Hepatocyte (in vitro differentiated cells): ENCODE measurements around the gene DNAH11. TPM values are rescaled to one million over a fixed set of nuclear protein-coding genes. Genes with fewer than 3 reads are reported as not detected.

Experiments
- DNase-seq: peaks from one replicate; pipeline ENCODE4 v3.0.0-alpha.2; 2016; ENCODE audit warnings: low spot score
- H2AFZ ChIP-seq: fragments of 200-600 bp; sonication (generic); 2 replicates; pipeline ENCODE4 v1.6.0; 2016; ENCODE audit warnings: antibody characterized with exemption, mild to moderate bottlenecking
- H3K27ac ChIP-seq: fragments of 200-600 bp; sonication (generic); 2 replicates; pipeline ENCODE4 v1.5.1; 2016; ENCODE audit warnings: mild to moderate bottlenecking
- H3K27me3 ChIP-seq: fragments of 200-600 bp; sonication (generic); 2 replicates; pipeline ENCODE4 v1.6.1; 2016
- H3K36me3 ChIP-seq: fragments of 200-600 bp; sonication (generic); replicated peaks from 2 replicates; pipeline ENCODE4 v1.5.1; 2016; ENCODE audit warnings: low read depth; ENCODE audit not compliant: insufficient read depth
- H3K4me1 ChIP-seq: fragments of 200-600 bp; sonication (generic); 2 replicates; pipeline ENCODE4 v1.5.1; 2016; ENCODE audit warnings: mild to moderate bottlenecking, moderate library complexity; ENCODE audit not compliant: insufficient read depth
- H3K4me2 ChIP-seq: fragments of 200-600 bp; sonication (generic); 2 replicates; pipeline ENCODE4 v1.6.0; 2016
- H3K4me3 ChIP-seq: fragments of 200-600 bp; sonication (generic); 2 replicates; pipeline ENCODE4 v1.5.1; 2016; ENCODE audit warnings: mild to moderate bottlenecking
- H3K79me2 ChIP-seq: fragments of 200-600 bp; sonication (generic); 2 replicates; pipeline ENCODE4 v1.6.0; 2017; ENCODE audit warnings: mild to moderate bottlenecking
- H3K9me2 ChIP-seq: fragments of 200-600 bp; sonication (generic); replicated peaks from 2 replicates; pipeline ENCODE4 v1.6.0; 2017; ENCODE audit warnings: mild to moderate bottlenecking; ENCODE audit not compliant: insufficient read depth
- H3K9me3 ChIP-seq: fragments of 200-600 bp; sonication (generic); 2 replicates; pipeline ENCODE4 v1.5.1; 2016; ENCODE audit warnings: low read depth, mild to moderate bottlenecking
- H4K20me1 ChIP-seq: fragments of 200-600 bp; sonication (generic); 2 replicates; pipeline ENCODE4 v1.6.0; 2016; ENCODE audit warnings: mild to moderate bottlenecking; ENCODE audit not compliant: insufficient read depth, poor library complexity, severe bottlenecking
- CTCF ChIP-seq: fragments of 200-600 bp; sonication (generic); IDR thresholded peaks from 2 replicates; pipeline ENCODE4 v1.5.1; 2016; ENCODE audit warnings: antibody characterized with exemption, mild to moderate bottlenecking; ENCODE audit not compliant: poor library complexity
- EZH2 ChIP-seq: fragments of 200-600 bp; sonication (generic); IDR thresholded peaks from 2 replicates; pipeline ENCODE4 v1.6.1; 2016; ENCODE audit warnings: antibody characterized with exemption, mild to moderate bottlenecking, borderline replicate concordance
- EZH2phosphoT487 ChIP-seq: fragments of 200-600 bp; sonication (generic); IDR thresholded peaks from one replicate; pipeline ENCODE4 v1.6.1; 2018; ENCODE audit warnings: antibody characterized with exemption, mild to moderate bottlenecking, low read depth, moderate library complexity; ENCODE audit not compliant: unreplicated experiment, severe bottlenecking
- WGBS: methylation state at CpG from one replicate; pipeline ENCODE4 v1.1.6; 2016; ENCODE audit warnings: low lambda C conversion rate; ENCODE audit errors: missing lambda C conversion rate; 5-methylcytosine and 5-hydroxymethylcytosine counted together
- polyA plus RNA-seq: library from polyadenylated mRNA; unstranded; fragments of >200 nt; fragmentation: Nextera tagmentation; extraction: Ambion mirVana; gene quantifications from 2 replicates; pipeline ENCODE4 v1.2.1, GENCODE V29; 2016
- total RNA-seq: library from RNA; depleted of rRNA; stranded (reverse); fragments of >200 nt; gene quantifications from 2 replicates; pipeline ENCODE4 v1.2.3, GENCODE V29; 2014

Gene DNAH11
- total and polyA plus RNA-seq, 2 experiments from 2014 or later: 0.43 to 1.3 TPM

GRCh38 chr7:21651697-21652096, 108.9 kb downstream of the DNAH11 start:
- Histone ChIP-seq H3K36me3 (no peaks in the 10 kb centered on the region), H3K4me3 (no peak overlapping the region), H3K9me2 (no peaks in the 10 kb centered on the region), H4K20me1 (no peaks in the 10 kb centered on the region), H3K4me2 (no peak overlapping the region), H3K79me2 (no peaks in the 10 kb centered on the region), H2AFZ (no peak overlapping the region), H3K9me3 (no peaks in the 10 kb centered on the region), H3K4me1 (no peaks in the 10 kb centered on the region), H3K27ac (no peak overlapping the region), H3K27me3 (no peaks in the 10 kb centered on the region)
- DNase-seq: no peak
- TF ChIP-seq EZH2: no peak
- no peak for TF ChIP-seq EZH2phosphoT487
- TF ChIP-seq CTCF: no peak
- 73% methylated on average over 1 of the region's 1 CpG for WGBS

- Histone ChIP-seq H3K9me2 (no peaks in the 10 kb centered on the region), H3K79me2 (no peaks in the 10 kb centered on the region), H3K36me3 (no peaks in the 10 kb centered on the region), H3K9me3 (no peaks in the 10 kb centered on the region), H3K4me1 (no peaks in the 10 kb centered on the region), H3K27me3 (no peaks in the 10 kb centered on the region), H4K20me1 (no peaks in the 10 kb centered on the region), H2AFZ (no peak overlapping the region), H3K4me3 (no peak overlapping the region), H3K27ac (no peak overlapping the region), H3K4me2 (no peak overlapping the region)
- DNase-seq: no peak
- no peak for TF ChIP-seq EZH2
- no peak for TF ChIP-seq CTCF
- TF ChIP-seq EZH2phosphoT487: no peak
- 97% methylated on average over 4 of the region's 4 CpGs for WGBS
These were observed 110.8 kb downstream of the DNAH11 start for GRCh38 chr7:21653623-21654022.

- Histone ChIP-seq H3K9me3 (no peaks in the 10 kb centered on the region), H3K9me2 (no peaks in the 10 kb centered on the region), H3K4me2 (no peak overlapping the region), H3K4me1 (no peaks in the 10 kb centered on the region), H3K36me3 (no peaks in the 10 kb centered on the region), H3K27ac (no peak overlapping the region), H3K27me3 (no peaks in the 10 kb centered on the region), H4K20me1 (no peaks in the 10 kb centered on the region), H3K79me2 (no peaks in the 10 kb centered on the region), H2AFZ (no peak overlapping the region), H3K4me3 (no peak overlapping the region)
- no peak for TF ChIP-seq EZH2
- no peak for TF ChIP-seq CTCF
- no peak for DNase-seq
- 86% methylated on average over 5 of the region's 5 CpGs for WGBS
These were observed 113.2 kb downstream of the DNAH11 start for GRCh38 chr7:21656081-21656480.

- Histone ChIP-seq H3K4me2 (no peak overlapping the region), H3K36me3 (no peaks in the 10 kb centered on the region), H3K4me3 (no peak overlapping the region), H3K4me1 (no peaks in the 10 kb centered on the region), H3K9me2 (no peaks in the 10 kb centered on the region), H3K27me3 (no peaks in the 10 kb centered on the region), H3K79me2 (no peaks in the 10 kb centered on the region), H4K20me1 (no peaks in the 10 kb centered on the region), H2AFZ (no peak overlapping the region), H3K9me3 (no peaks in the 10 kb centered on the region), H3K27ac (no peak overlapping the region)
- 82% methylated on average over 2 of the region's 2 CpGs for WGBS
- DNase-seq: no peak
- no peak for TF ChIP-seq CTCF
- no peak for TF ChIP-seq EZH2phosphoT487
- TF ChIP-seq EZH2: no peak
These were observed 114.0 kb downstream of the DNAH11 start for GRCh38 chr7:21656796-21657195.
